ENCODE results near the gene H3-3A.

The H3-3A gene

GRCh38 chr1:226117330-226117729, 54.8 kb downstream of the H3-3A start:
- Histone ChIP-seq H3K9ac (ENCODE audit: low read depth, low read length) (no peak overlapping the region), H3K9me3 (ENCODE audit: control insufficient read depth, insufficient read depth, low read length) (no peaks in the 10 kb centered on the region), H3K4me3 (ENCODE audit: low read depth, low read length) (no peak overlapping the region), H3K36me3 (ENCODE audit: control insufficient read depth, insufficient read depth, low read length) (no peaks in the 10 kb centered on the region), H3K27ac (ENCODE audit: low read depth, low read length) (no peak overlapping the region), H3K4me1 (ENCODE audit: control insufficient read depth, insufficient read depth, low read length) (peaks cover 21% of the 10 kb centered on the region), H3K27me3 (ENCODE audit: control insufficient read depth, insufficient read depth, low read length) (peaks cover 10% of the 10 kb centered on the region; the same call in 1 of the 2 replicates)

- H3K9me3 ChIP-seq (ENCODE audit: control insufficient read depth, insufficient read depth, low read length), result no peaks in the 10 kb centered on the region
- no peak overlapping the region for H3K27ac ChIP-seq (ENCODE audit: low read depth, low read length)
- H3K4me3 ChIP-seq (ENCODE audit: low read depth, low read length), result no peak overlapping the region
- peaks cover 10% of the 10 kb centered on the region; the same call in 1 of the 2 replicates for H3K27me3 ChIP-seq (ENCODE audit: control insufficient read depth, insufficient read depth, low read length)
- H3K36me3 ChIP-seq (ENCODE audit: control insufficient read depth, insufficient read depth, low read length), result no peaks in the 10 kb centered on the region
- H3K4me1 ChIP-seq (ENCODE audit: control insufficient read depth, insufficient read depth, low read length), result peaks cover 14% of the 10 kb centered on the region
- no peak overlapping the region for H3K9ac ChIP-seq (ENCODE audit: low read depth, low read length)
Measured at GRCh38 chr1:226118357-226118756, 55.8 kb downstream of the H3-3A start.

- H3K36me3 ChIP-seq (ENCODE audit: control insufficient read depth, insufficient read depth, low read length), result no peaks in the 10 kb centered on the region
- peaks cover 14% of the 10 kb centered on the region for H3K4me1 ChIP-seq (ENCODE audit: control insufficient read depth, insufficient read depth, low read length)
- no peak overlapping the region for H3K27ac ChIP-seq (ENCODE audit: low read depth, low read length)
- no peak overlapping the region for H3K4me3 ChIP-seq (ENCODE audit: low read depth, low read length)
- peaks cover 10% of the 10 kb centered on the region; the same call in 1 of the 2 replicates for H3K27me3 ChIP-seq (ENCODE audit: control insufficient read depth, insufficient read depth, low read length)
- H3K9me3 ChIP-seq (ENCODE audit: control insufficient read depth, insufficient read depth, low read length), result no peaks in the 10 kb centered on the region
- no peak overlapping the region for H3K9ac ChIP-seq (ENCODE audit: low read depth, low read length)
Measured at GRCh38 chr1:226119169-226119568, 56.7 kb downstream of the H3-3A start.

GRCh38 chr1:226120398-226120797, 57.9 kb downstream of the H3-3A start:
- H3K36me3 ChIP-seq (ENCODE audit: control insufficient read depth, insufficient read depth, low read length), result no peaks in the 10 kb centered on the region
- H3K27me3 ChIP-seq (ENCODE audit: control insufficient read depth, insufficient read depth, low read length), result peaks cover 10% of the 10 kb centered on the region; the same call in 1 of the 2 replicates
- no peak overlapping the region for H3K27ac ChIP-seq (ENCODE audit: low read depth, low read length)
- peaks cover 21% of the 10 kb centered on the region for H3K4me1 ChIP-seq (ENCODE audit: control insufficient read depth, insufficient read depth, low read length)
- no peak overlapping the region for H3K9ac ChIP-seq (ENCODE audit: low read depth, low read length)
- no peaks in the 10 kb centered on the region for H3K9me3 ChIP-seq (ENCODE audit: control insufficient read depth, insufficient read depth, low read length)
- H3K4me3 ChIP-seq (ENCODE audit: low read depth, low read length), result no peak overlapping the region

- Histone ChIP-seq H3K9me3 (ENCODE audit: control insufficient read depth, insufficient read depth, low read length) (no peaks in the 10 kb centered on the region), H3K27ac (ENCODE audit: low read depth, low read length) (peak overlapping the region; percentile 98), H3K27me3 (ENCODE audit: control insufficient read depth, insufficient read depth, low read length) (peaks cover 10% of the 10 kb centered on the region; the same call in 1 of the 2 replicates), H3K36me3 (ENCODE audit: control insufficient read depth, insufficient read depth, low read length) (no peaks in the 10 kb centered on the region), H3K4me3 (ENCODE audit: low read depth, low read length) (peak overlapping the region; percentile 82), H3K4me1 (ENCODE audit: control insufficient read depth, insufficient read depth, low read length) (peaks cover 22% of the 10 kb centered on the region), H3K9ac (ENCODE audit: low read depth, low read length) (no peak overlapping the region; the same call in 1 of the 2 replicates)
Measured at GRCh38 chr1:226121049-226121586, 58.6 kb downstream of the H3-3A start.

Data from HUES48 (cell line).